ENCODE data around the gene TMEM62. TPM values are rescaled to one million over a fixed set of nuclear protein-coding genes. Genes with fewer than 3 reads are reported as not detected.

The TMEM62 gene
- total and polyA plus RNA-seq, 9 of the 15 experiments (the other 6 are each of a cell fraction or from before 2014, with no cell fraction given), result 4.4 to 16.6 (median 11.1) TPM

DNA sequence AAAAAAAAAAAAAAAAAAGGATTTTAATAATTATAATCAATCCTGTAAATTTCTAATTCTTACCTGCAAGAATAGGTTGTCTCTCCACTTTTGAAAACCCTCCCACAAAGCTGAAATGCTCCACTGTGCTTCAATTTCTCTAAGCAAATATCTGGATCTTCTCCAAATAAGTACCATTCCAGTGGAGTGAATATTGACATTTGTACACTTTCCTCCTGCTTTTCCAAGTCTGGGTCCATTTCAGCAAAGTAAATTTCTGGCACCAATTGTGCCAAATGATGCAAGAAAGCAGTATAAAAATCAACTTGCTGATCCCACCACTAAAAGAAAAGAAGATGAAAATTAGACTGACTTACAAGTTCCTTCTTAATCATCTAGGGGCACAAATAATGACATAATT, 47.5 kb upstream of the TMEM62 start:
- BruUV-seq (replicated peaks), result no TSS peak
- POLR2A ChIA-PET, result interaction anchor here (0.7 kb wide), 2 partner anchors 50 to 201 kb away, joined by 3 read pairs; no protein-coding TSS in a partner anchor
- no peak overlapping the region for H3K9ac ChIP-seq (ENCODE audit: insufficient read depth in 1 of 2, low read depth in 2 of 2, low read length in 2 of 2)
- H3K4me1 ChIP-seq (replicated peaks in 1 of 2; ENCODE audit: control insufficient read depth in 2 of 2, insufficient read depth in 2 of 2, low read length in 2 of 2), result no peaks in the 10 kb centered on the region
- H3K9me1 ChIP-seq (ENCODE audit: control insufficient read depth, insufficient read depth, low read length), result no peaks in the 10 kb centered on the region
- no peaks in the 10 kb centered on the region for H3K27me3 ChIP-seq (ENCODE audit: control insufficient read depth in 2 of 2, insufficient read depth in 2 of 2, low read length in 2 of 2)
- no peak overlapping the region for H3K4me2 ChIP-seq (ENCODE audit: insufficient read depth, low read length)
- no peak overlapping the region for H3K27ac ChIP-seq (ENCODE audit: extremely low read depth, low read depth, low read length)
- FAIRE-seq, result no peak
- H3K36me3 ChIP-seq (ENCODE audit: control insufficient read depth, insufficient read depth, low read length), result peaks cover 62% of the 10 kb centered on the region
- no peaks in the 10 kb centered on the region for H3K9me3 ChIP-seq (replicated peaks; ENCODE audit: control insufficient read depth, insufficient read depth, low read depth, low read length)
- no peak for DNase-seq (ENCODE audit: extremely low read depth in 1 of 4, low spot score in 3 of 4)
- peaks cover 30% of the 10 kb centered on the region for H3K79me2 ChIP-seq (ENCODE audit: control insufficient read depth, insufficient read depth, low read length)
- CTCF ChIA-PET (ENCODE audit: low intra/inter-chr PET ratio), result no interaction called here
- no peak for ATAC-seq
- in situ Hi-C loops (cut with MboI) (no loop called here), intact Hi-C loops (cut with micrococcal nuclease) (no loop called here)
- no peak overlapping the region for H2AFZ ChIP-seq (ENCODE audit: low read depth, low read length)
- no peak overlapping the region for H3K4me3 ChIP-seq
- no peaks in the 10 kb centered on the region for H4K20me1 ChIP-seq (replicated peaks; ENCODE audit: control insufficient read depth, insufficient read depth, low read length)
- TF ChIP-seq CHD2 (IDR thresholded peaks at IDR 0.05; ENCODE audit: low read depth, low read length) (no peak), JUNB (CRISPR knock-in tag; conservative IDR thresholded peaks at IDR 0.05) (no peak), BHLHE40 (IDR thresholded peaks at IDR 0.05; ENCODE audit: low read length) (no peak), XRCC5 (IDR thresholded peaks at IDR 0.05; ENCODE audit: low read depth, low read length) (no peak), TARDBP (IDR thresholded peaks at IDR 0.05) (no peak)
- TF ChIP-seq, protein P1, sequence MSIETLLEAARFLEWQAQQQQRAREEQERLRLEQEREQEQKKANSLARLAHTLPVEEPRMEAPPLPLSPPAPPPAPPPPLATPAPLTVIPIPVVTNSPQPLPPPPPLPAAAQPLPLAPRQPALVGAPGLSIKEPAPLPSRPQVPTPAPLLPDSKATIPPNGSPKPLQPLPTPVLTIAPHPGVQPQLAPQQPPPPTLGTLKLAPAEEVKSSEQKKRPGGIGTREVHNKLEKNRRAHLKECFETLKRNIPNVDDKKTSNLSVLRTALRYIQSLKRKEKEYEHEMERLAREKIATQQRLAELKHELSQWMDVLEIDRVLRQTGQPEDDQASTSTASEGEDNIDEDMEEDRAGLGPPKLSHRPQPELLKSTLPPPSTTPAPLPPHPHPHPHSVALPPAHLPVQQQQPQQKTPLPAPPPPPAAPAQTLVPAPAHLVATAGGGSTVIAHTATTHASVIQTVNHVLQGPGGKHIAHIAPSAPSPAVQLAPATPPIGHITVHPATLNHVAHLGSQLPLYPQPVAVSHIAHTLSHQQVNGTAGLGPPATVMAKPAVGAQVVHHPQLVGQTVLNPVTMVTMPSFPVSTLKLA (conservative IDR thresholded peaks at IDR 0.05), result no peak
- TF ChIP-seq, protein P2, sequence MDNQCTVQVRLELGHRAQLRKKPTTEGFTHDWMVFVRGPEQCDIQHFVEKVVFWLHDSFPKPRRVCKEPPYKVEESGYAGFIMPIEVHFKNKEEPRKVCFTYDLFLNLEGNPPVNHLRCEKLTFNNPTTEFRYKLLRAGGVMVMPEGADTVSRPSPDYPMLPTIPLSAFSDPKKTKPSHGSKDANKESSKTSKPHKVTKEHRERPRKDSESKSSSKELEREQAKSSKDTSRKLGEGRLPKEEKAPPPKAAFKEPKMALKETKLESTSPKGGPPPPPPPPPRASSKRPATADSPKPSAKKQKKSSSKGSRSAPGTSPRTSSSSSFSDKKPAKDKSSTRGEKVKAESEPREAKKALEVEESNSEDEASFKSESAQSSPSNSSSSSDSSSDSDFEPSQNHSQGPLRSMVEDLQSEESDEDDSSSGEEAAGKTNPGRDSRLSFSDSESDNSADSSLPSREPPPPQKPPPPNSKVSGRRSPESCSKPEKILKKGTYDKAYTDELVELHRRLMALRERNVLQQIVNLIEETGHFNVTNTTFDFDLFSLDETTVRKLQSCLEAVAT (IDR thresholded peaks at IDR 0.05), result no peak
- TF ChIP-seq, protein P3, sequence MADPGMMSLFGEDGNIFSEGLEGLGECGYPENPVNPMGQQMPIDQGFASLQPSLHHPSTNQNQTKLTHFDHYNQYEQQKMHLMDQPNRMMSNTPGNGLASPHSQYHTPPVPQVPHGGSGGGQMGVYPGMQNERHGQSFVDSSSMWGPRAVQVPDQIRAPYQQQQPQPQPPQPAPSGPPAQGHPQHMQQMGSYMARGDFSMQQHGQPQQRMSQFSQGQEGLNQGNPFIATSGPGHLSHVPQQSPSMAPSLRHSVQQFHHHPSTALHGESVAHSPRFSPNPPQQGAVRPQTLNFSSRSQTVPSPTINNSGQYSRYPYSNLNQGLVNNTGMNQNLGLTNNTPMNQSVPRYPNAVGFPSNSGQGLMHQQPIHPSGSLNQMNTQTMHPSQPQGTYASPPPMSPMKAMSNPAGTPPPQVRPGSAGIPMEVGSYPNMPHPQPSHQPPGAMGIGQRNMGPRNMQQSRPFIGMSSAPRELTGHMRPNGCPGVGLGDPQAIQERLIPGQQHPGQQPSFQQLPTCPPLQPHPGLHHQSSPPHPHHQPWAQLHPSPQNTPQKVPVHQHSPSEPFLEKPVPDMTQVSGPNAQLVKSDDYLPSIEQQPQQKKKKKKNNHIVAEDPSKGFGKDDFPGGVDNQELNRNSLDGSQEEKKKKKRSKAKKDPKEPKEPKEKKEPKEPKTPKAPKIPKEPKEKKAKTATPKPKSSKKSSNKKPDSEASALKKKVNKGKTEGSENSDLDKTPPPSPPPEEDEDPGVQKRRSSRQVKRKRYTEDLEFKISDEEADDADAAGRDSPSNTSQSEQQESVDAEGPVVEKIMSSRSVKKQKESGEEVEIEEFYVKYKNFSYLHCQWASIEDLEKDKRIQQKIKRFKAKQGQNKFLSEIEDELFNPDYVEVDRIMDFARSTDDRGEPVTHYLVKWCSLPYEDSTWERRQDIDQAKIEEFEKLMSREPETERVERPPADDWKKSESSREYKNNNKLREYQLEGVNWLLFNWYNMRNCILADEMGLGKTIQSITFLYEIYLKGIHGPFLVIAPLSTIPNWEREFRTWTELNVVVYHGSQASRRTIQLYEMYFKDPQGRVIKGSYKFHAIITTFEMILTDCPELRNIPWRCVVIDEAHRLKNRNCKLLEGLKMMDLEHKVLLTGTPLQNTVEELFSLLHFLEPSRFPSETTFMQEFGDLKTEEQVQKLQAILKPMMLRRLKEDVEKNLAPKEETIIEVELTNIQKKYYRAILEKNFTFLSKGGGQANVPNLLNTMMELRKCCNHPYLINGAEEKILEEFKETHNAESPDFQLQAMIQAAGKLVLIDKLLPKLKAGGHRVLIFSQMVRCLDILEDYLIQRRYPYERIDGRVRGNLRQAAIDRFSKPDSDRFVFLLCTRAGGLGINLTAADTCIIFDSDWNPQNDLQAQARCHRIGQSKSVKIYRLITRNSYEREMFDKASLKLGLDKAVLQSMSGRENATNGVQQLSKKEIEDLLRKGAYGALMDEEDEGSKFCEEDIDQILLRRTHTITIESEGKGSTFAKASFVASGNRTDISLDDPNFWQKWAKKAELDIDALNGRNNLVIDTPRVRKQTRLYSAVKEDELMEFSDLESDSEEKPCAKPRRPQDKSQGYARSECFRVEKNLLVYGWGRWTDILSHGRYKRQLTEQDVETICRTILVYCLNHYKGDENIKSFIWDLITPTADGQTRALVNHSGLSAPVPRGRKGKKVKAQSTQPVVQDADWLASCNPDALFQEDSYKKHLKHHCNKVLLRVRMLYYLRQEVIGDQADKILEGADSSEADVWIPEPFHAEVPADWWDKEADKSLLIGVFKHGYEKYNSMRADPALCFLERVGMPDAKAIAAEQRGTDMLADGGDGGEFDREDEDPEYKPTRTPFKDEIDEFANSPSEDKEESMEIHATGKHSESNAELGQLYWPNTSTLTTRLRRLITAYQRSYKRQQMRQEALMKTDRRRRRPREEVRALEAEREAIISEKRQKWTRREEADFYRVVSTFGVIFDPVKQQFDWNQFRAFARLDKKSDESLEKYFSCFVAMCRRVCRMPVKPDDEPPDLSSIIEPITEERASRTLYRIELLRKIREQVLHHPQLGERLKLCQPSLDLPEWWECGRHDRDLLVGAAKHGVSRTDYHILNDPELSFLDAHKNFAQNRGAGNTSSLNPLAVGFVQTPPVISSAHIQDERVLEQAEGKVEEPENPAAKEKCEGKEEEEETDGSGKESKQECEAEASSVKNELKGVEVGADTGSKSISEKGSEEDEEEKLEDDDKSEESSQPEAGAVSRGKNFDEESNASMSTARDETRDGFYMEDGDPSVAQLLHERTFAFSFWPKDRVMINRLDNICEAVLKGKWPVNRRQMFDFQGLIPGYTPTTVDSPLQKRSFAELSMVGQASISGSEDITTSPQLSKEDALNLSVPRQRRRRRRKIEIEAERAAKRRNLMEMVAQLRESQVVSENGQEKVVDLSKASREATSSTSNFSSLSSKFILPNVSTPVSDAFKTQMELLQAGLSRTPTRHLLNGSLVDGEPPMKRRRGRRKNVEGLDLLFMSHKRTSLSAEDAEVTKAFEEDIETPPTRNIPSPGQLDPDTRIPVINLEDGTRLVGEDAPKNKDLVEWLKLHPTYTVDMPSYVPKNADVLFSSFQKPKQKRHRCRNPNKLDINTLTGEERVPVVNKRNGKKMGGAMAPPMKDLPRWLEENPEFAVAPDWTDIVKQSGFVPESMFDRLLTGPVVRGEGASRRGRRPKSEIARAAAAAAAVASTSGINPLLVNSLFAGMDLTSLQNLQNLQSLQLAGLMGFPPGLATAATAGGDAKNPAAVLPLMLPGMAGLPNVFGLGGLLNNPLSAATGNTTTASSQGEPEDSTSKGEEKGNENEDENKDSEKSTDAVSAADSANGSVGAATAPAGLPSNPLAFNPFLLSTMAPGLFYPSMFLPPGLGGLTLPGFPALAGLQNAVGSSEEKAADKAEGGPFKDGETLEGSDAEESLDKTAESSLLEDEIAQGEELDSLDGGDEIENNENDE (IDR thresholded peaks at IDR 0.05; ENCODE audit: low read depth, low read length), result no peak

Data from K562 (cell line).